Mesenchymal stem cell (in vitro differentiated cells and primary cell): ENCODE results near the gene RABGAP1L.

Experiments used
- DNase-seq: peaks from one replicate; pipeline ENCODE4 v3.0.0-alpha.2; 2013
- H2AFZ ChIP-seq: one replicate; pipeline ENCODE4 v1.6.1; 2013; ENCODE audit warnings: low read depth, mild to moderate bottlenecking, control low read depth, inconsistent platforms, low read length, moderate library complexity
- H2AK5ac ChIP-seq: 2 replicates; pipeline ENCODE4 v1.6.1; 2013; ENCODE audit warnings: low read length, moderate library complexity, mild to moderate bottlenecking, inconsistent platforms; ENCODE audit not compliant: severe bottlenecking
- H2BK120ac ChIP-seq: one replicate; pipeline ENCODE4 v1.6.1; 2013; ENCODE audit warnings: low read depth, mild to moderate bottlenecking, inconsistent platforms, low read length, moderate library complexity
- H2BK12ac ChIP-seq, 2 experiments: one replicate each; pipeline ENCODE4 v1.6.1; 2013; ENCODE audit warnings: inconsistent platforms in 2 of 2, low read length in 2 of 2, mild to moderate bottlenecking in 2 of 2, moderate library complexity in 2 of 2, control low read depth in 1 of 2
- H2BK15ac ChIP-seq: one replicate; pipeline ENCODE4 v1.6.1; 2013; ENCODE audit warnings: mild to moderate bottlenecking, low read depth, inconsistent platforms; ENCODE audit not compliant: poor library complexity, severe bottlenecking
- H2BK5ac ChIP-seq: 2 replicates; pipeline ENCODE4 v1.6.1; 2013; ENCODE audit warnings: low read depth, mild to moderate bottlenecking, low read length, control low read depth, inconsistent platforms; ENCODE audit not compliant: poor library complexity, severe bottlenecking
- H3K14ac ChIP-seq, 2 experiments: one replicate each; pipeline ENCODE4 v1.6.1; 2013; ENCODE audit warnings: inconsistent platforms in 2 of 2, low read length in 2 of 2, control low read depth in 1 of 2, mild to moderate bottlenecking in 1 of 2, moderate library complexity in 1 of 2
- H3K18ac ChIP-seq, 2 experiments: one replicate each; pipeline ENCODE4 v1.6.1; 2013; ENCODE audit warnings: inconsistent platforms in 2 of 2, low read length in 2 of 2, control low read depth in 1 of 2, low read depth in 1 of 2, mild to moderate bottlenecking in 1 of 2
- H3K23ac ChIP-seq, 2 experiments: one replicate each; pipeline ENCODE4 v1.6.1; 2013; ENCODE audit warnings: inconsistent platforms in 2 of 2, low read length in 2 of 2, mild to moderate bottlenecking in 2 of 2, moderate library complexity in 2 of 2, control low read depth in 1 of 2
- H3K27ac ChIP-seq: 2 replicates; pipeline ENCODE4 v1.5.1; 2013; ENCODE audit warnings: mild to moderate bottlenecking, moderate library complexity, low read length, control low read depth, inconsistent platforms; ENCODE audit not compliant: poor library complexity, severe bottlenecking
- H3K27me3 ChIP-seq, 2 experiments: 2 replicates each; pipeline versions ENCODE4 v1.6.1 to v1.7.0; 2013; ENCODE audit warnings: low read length in 2 of 2, mild to moderate bottlenecking in 2 of 2, moderate library complexity in 2 of 2, control low read depth in 1 of 2, inconsistent platforms in 1 of 2; ENCODE audit not compliant: control insufficient read depth in 1 of 2, insufficient read depth in 1 of 2
- H3K36me3 ChIP-seq, 2 experiments: 2 replicates each; pipeline versions ENCODE4 v1.6.1 to v1.7.0; 2013; ENCODE audit warnings: low read length in 2 of 2, control low read depth in 1 of 2, inconsistent platforms in 1 of 2, low read depth in 1 of 2, mild to moderate bottlenecking in 1 of 2; ENCODE audit not compliant: insufficient read depth in 2 of 2, control insufficient read depth in 1 of 2
- H3K4ac ChIP-seq, 2 experiments: one replicate each; pipeline ENCODE4 v1.6.1; 2013; ENCODE audit warnings: inconsistent platforms in 2 of 2, low read length in 2 of 2, mild to moderate bottlenecking in 2 of 2, moderate library complexity in 2 of 2, control low read depth in 1 of 2, low read depth in 1 of 2
- H3K4me1 ChIP-seq: 2 replicates; pipeline ENCODE4 v1.6.1; 2013; ENCODE audit warnings: low read depth, low read length, control low read depth; ENCODE audit not compliant: control insufficient read depth, insufficient read depth
- H3K4me2 ChIP-seq: 2 replicates; pipeline ENCODE4 v1.6.1; 2013; ENCODE audit warnings: low read length, mild to moderate bottlenecking, inconsistent platforms; ENCODE audit not compliant: poor library complexity, severe bottlenecking
- H3K4me3 ChIP-seq, 2 experiments: 2 replicates each; pipeline versions ENCODE4 v1.5.1 to v1.7.0; 2013; ENCODE audit warnings: low read length in 2 of 2, mild to moderate bottlenecking in 2 of 2, control low read depth in 1 of 2, low read depth in 1 of 2; ENCODE audit not compliant: insufficient read depth in 1 of 2
- H3K79me1 ChIP-seq: replicated peaks from 2 replicates; pipeline ENCODE4 v1.6.1; 2013; ENCODE audit warnings: mild to moderate bottlenecking, control low read depth, low read length, inconsistent platforms; ENCODE audit not compliant: poor library complexity, severe bottlenecking
- H3K9ac ChIP-seq: 2 replicates; pipeline ENCODE4 v1.7.0; 2013; ENCODE audit warnings: mild to moderate bottlenecking, low read length, moderate library complexity
- H3K9me3 ChIP-seq: 2 replicates; pipeline ENCODE4 v1.7.0; 2013; ENCODE audit warnings: mild to moderate bottlenecking, low read length; ENCODE audit not compliant: control insufficient read depth
- H4K8ac ChIP-seq: one replicate; pipeline ENCODE4 v1.6.1; 2013; ENCODE audit warnings: inconsistent platforms, mild to moderate bottlenecking, low read length, moderate library complexity
- H4K91ac ChIP-seq: one replicate; pipeline ENCODE4 v1.6.1; 2013; ENCODE audit warnings: mild to moderate bottlenecking, low read length, inconsistent platforms
- WGBS: methylation state at CpG from one replicate; pipeline ENCODE4 v1.1.7; 2013; ENCODE audit warnings: mixed read lengths; 5-methylcytosine and 5-hydroxymethylcytosine counted together

Gene RABGAP1L

GRCh38 chr1:175002910-175003517 lies 843.7 kb downstream of the RABGAP1L start:
- 97% methylated on average over 16 of the region's 17 CpGs for WGBS
- Histone ChIP-seq H2BK12ac (no peak overlapping the region), H2BK120ac (no peak overlapping the region), H3K27me3 (no peaks in the 10 kb centered on the region), H2BK5ac (no peak overlapping the region), H3K79me1 (no peaks in the 10 kb centered on the region), H2AFZ (no peak overlapping the region), H3K18ac (no peak overlapping the region), H3K27ac (no peak overlapping the region), H3K4me3 (peak overlapping the region in 1 of 2 experiments; percentile 52), H4K91ac (no peak overlapping the region), H3K4ac (no peak overlapping the region), H3K36me3 (peaks cover 0 to 37% of the 10 kb centered on the region in 2 experiments), H3K4me2 (no peak overlapping the region), H3K14ac (no peak overlapping the region), H3K9me3 (no peaks in the 10 kb centered on the region), H2BK15ac (no peak overlapping the region), H3K9ac (peak overlapping the region; percentile 64), H2AK5ac (no peak overlapping the region), H3K4me1 (peaks cover 2% of the 10 kb centered on the region), H4K8ac (no peak overlapping the region), H3K23ac (no peak overlapping the region)
- no peak for DNase-seq

- Histone ChIP-seq H3K9ac (peak overlapping the region; percentile 64), H3K36me3 (peaks cover 0 to 42% of the 10 kb centered on the region in 2 experiments), H3K4me2 (no peak overlapping the region), H2AFZ (no peak overlapping the region), H3K27me3 (no peaks in the 10 kb centered on the region), H4K91ac (no peak overlapping the region), H3K14ac (no peak overlapping the region), H4K8ac (no peak overlapping the region), H2AK5ac (no peak overlapping the region), H3K27ac (no peak overlapping the region), H2BK12ac (no peak overlapping the region), H2BK120ac (no peak overlapping the region), H3K23ac (no peak overlapping the region), H3K9me3 (no peaks in the 10 kb centered on the region), H3K79me1 (peaks cover 1% of the 10 kb centered on the region), H3K18ac (no peak overlapping the region), H3K4ac (no peak overlapping the region), H2BK15ac (no peak overlapping the region), H2BK5ac (no peak overlapping the region), H3K4me1 (peaks cover 2% of the 10 kb centered on the region), H3K4me3 (peak overlapping the region in 1 of 2 experiments; percentile 52)
- WGBS = 99% methylated on average over 2 of the region's 2 CpGs
- no peak for DNase-seq
Observed at GRCh38 chr1:175003521-175003920, 844.2 kb downstream of the RABGAP1L start.

- no peak for DNase-seq
- Histone ChIP-seq H3K36me3 (peaks cover 0 to 57% of the 10 kb centered on the region in 2 experiments), H3K14ac (no peak overlapping the region), H3K4me1 (no peaks in the 10 kb centered on the region), H3K9me3 (no peaks in the 10 kb centered on the region), H2BK5ac (no peak overlapping the region), H2AK5ac (no peak overlapping the region), H2BK120ac (no peak overlapping the region), H3K23ac (no peak overlapping the region), H3K4me3 (no peak overlapping the region), H4K8ac (no peak overlapping the region), H2BK15ac (no peak overlapping the region), H3K4me2 (no peak overlapping the region), H3K27ac (no peak overlapping the region), H2BK12ac (no peak overlapping the region), H3K27me3 (no peaks in the 10 kb centered on the region), H3K18ac (no peak overlapping the region), H3K79me1 (peaks cover 3% of the 10 kb centered on the region), H3K4ac (no peak overlapping the region), H2AFZ (no peak overlapping the region), H4K91ac (no peak overlapping the region), H3K9ac (no peak overlapping the region)
- WGBS = 92% methylated on average over 8 of the region's 8 CpGs
Observed at GRCh38 chr1:175005085-175005783, 845.9 kb downstream of the RABGAP1L start.

- Histone ChIP-seq H4K91ac (no peak overlapping the region), H3K9ac (no peak overlapping the region), H3K23ac (no peak overlapping the region), H3K14ac (no peak overlapping the region), H3K4ac (no peak overlapping the region), H3K27me3 (no peaks in the 10 kb centered on the region), H2AFZ (no peak overlapping the region), H3K18ac (no peak overlapping the region), H2BK12ac (no peak overlapping the region), H2BK5ac (no peak overlapping the region), H2BK15ac (no peak overlapping the region), H3K79me1 (peaks cover 10% of the 10 kb centered on the region), H3K4me1 (no peaks in the 10 kb centered on the region), H3K9me3 (no peaks in the 10 kb centered on the region), H3K4me3 (no peak overlapping the region), H4K8ac (no peak overlapping the region), H3K4me2 (no peak overlapping the region), H3K27ac (no peak overlapping the region), H2AK5ac (no peak overlapping the region), H2BK120ac (no peak overlapping the region), H3K36me3 (peaks cover 9 to 97% of the 10 kb centered on the region in 2 experiments)
- DNase-seq = no peak
- WGBS = 92% methylated on average over 10 of the region's 10 CpGs
Observed at GRCh38 chr1:175009532-175009931, 850.2 kb downstream of the RABGAP1L start.
